IMR-90 (cell line): ENCODE results near the gene GRM4. TPM values are rescaled to one million over a fixed set of nuclear protein-coding genes. Genes with fewer than 3 reads are reported as not detected.
A peak's percentile ranks its signal among the peaks of the same experiment; 100 is the strongest.

ENCODE experiments used
- ATAC-seq: fragments of 200-7000 bp; cut with Tn5 transposase; 2 replicates; pipeline ENCODE4 v1.9.1; 2020; ENCODE audit warnings: low read depth, mild to moderate bottlenecking, moderate library complexity
- BruUV-seq: library from RNA; stranded (reverse); fragments of 400-500 nt; replicated peaks from 2 replicates; lab custom pipeline; 2021; lab: Mats Ljungman, UMichigan
- CTCF ChIA-PET: fragments of 300-600 bp; formaldehyde crosslinking; extraction: SDS; loops from one replicate; lab custom pipeline; 2021; ENCODE audit warnings: antibody characterized with exemption; lab: Yijun Ruan, JAX
- POLR2A ChIA-PET: fragments of 300-600 bp; sonication (Branson Sonifier 250); formaldehyde crosslinking; loops from one replicate; lab custom pipeline; 2022; ENCODE audit warnings: antibody characterized with exemption; ENCODE audit not compliant: unreplicated experiment; lab: Charles Lee
- DNase-seq: peaks from one replicate; pipeline ENCODE4 v3.0.0; 2013
- H2AFZ ChIP-seq: replicated peaks from 2 replicates; pipeline ENCODE3; 2013; ENCODE audit warnings: low read length, mild to moderate bottlenecking; ENCODE audit not compliant: poor library complexity
- H2AK5ac ChIP-seq: 2 replicates; pipeline ENCODE4 v1.6.1; 2013; ENCODE audit warnings: low read depth, low read length, inconsistent platforms
- H2AK9ac ChIP-seq: replicated peaks from 2 replicates; pipeline ENCODE3; 2013; ENCODE audit warnings: mild to moderate bottlenecking, low read depth, low read length, moderate library complexity; ENCODE audit not compliant: poor library complexity
- H2BK120ac ChIP-seq: 2 replicates; pipeline ENCODE4 v1.6.1; 2013; ENCODE audit warnings: low read depth, low read length, inconsistent platforms
- H2BK15ac ChIP-seq: 3 replicates; pipeline ENCODE4 v1.6.1; 2013; ENCODE audit warnings: low read depth, low read length, inconsistent platforms
- H2BK20ac ChIP-seq: 2 replicates; pipeline ENCODE4 v1.6.1; 2013; ENCODE audit warnings: low read depth, mild to moderate bottlenecking, inconsistent platforms, low read length, moderate library complexity
- H2BK5ac ChIP-seq: 2 replicates; pipeline ENCODE4 v1.6.1; 2013; ENCODE audit warnings: mild to moderate bottlenecking, low read depth, low read length, inconsistent platforms; ENCODE audit not compliant: poor library complexity, severe bottlenecking
- H3K14ac ChIP-seq: replicated peaks from 2 replicates; pipeline ENCODE4 v1.6.1; 2013; ENCODE audit warnings: low read depth, low read length, inconsistent platforms
- H3K18ac ChIP-seq: 2 replicates; pipeline ENCODE4 v1.6.1; 2013; ENCODE audit warnings: low read depth, low read length, control low read depth
- H3K23ac ChIP-seq: 2 replicates; pipeline ENCODE4 v1.6.1; 2013; ENCODE audit warnings: low read depth, low read length, inconsistent platforms
- H3K27ac ChIP-seq: 2 replicates; pipeline ENCODE4 v1.5.1; 2013; ENCODE audit warnings: mild to moderate bottlenecking, control low read depth, low read length; ENCODE audit not compliant: insufficient read depth
- H3K27me3 ChIP-seq: 2 replicates; pipeline ENCODE4 v1.6.1; 2013; ENCODE audit warnings: low read length; ENCODE audit not compliant: control insufficient read depth, insufficient read depth
- H3K36me3 ChIP-seq: 2 replicates; pipeline ENCODE4 v1.6.1; 2013; ENCODE audit warnings: low read length, mixed read lengths; ENCODE audit not compliant: control insufficient read depth, insufficient read depth
- H3K4ac ChIP-seq: 2 replicates; pipeline ENCODE4 v1.6.1; 2013; ENCODE audit warnings: low read depth, low read length, inconsistent platforms
- H3K4me1 ChIP-seq: 2 replicates; pipeline ENCODE4 v1.6.1; 2013; ENCODE audit warnings: low read length, mixed read lengths; ENCODE audit not compliant: control insufficient read depth, insufficient read depth
- H3K4me2 ChIP-seq: 2 replicates; pipeline ENCODE4 v1.6.1; 2013; ENCODE audit warnings: low read depth, mild to moderate bottlenecking, control low read depth, low read length, moderate library complexity
- H3K4me3 ChIP-seq: 2 replicates; pipeline ENCODE4 v1.5.1; 2013; ENCODE audit warnings: low read depth, mild to moderate bottlenecking, control low read depth, low read length, moderate library complexity; ENCODE audit not compliant: insufficient read depth
- H3K56ac ChIP-seq: 2 replicates; pipeline ENCODE4 v1.6.1; 2013; ENCODE audit warnings: low read length, inconsistent platforms; ENCODE audit not compliant: insufficient read depth; ENCODE audit errors: extremely low read depth
- H3K79me1 ChIP-seq, 2 experiments: 2 replicates each; pipeline ENCODE4 v1.6.1; 2013; ENCODE audit warnings: low read length in 2 of 2, inconsistent platforms in 1 of 2, low read depth in 1 of 2
- H3K9ac ChIP-seq: 2 replicates; pipeline ENCODE4 v1.6.1; 2013; ENCODE audit warnings: low read depth, low read length, control low read depth
- H3K9me1 ChIP-seq: 2 replicates; pipeline ENCODE4 v1.6.1; 2013; ENCODE audit warnings: low read length, inconsistent platforms; ENCODE audit not compliant: insufficient read depth
- H3K9me3 ChIP-seq: 2 replicates; pipeline ENCODE4 v1.6.1; 2013; ENCODE audit warnings: low read length; ENCODE audit not compliant: control insufficient read depth, insufficient read depth
- H4K20me1 ChIP-seq: 2 replicates; pipeline ENCODE4 v1.6.1; 2013; ENCODE audit warnings: low read length, inconsistent platforms; ENCODE audit not compliant: insufficient read depth
- H4K5ac ChIP-seq: 2 replicates; pipeline ENCODE4 v1.6.1; 2013; ENCODE audit warnings: mild to moderate bottlenecking, low read depth, low read length, control low read depth
- H4K8ac ChIP-seq, 2 experiments: 2 replicates each; pipeline ENCODE4 v1.6.1; 2013; ENCODE audit warnings: low read depth in 2 of 2, low read length in 2 of 2, control low read depth in 1 of 2, inconsistent platforms in 1 of 2
- H4K91ac ChIP-seq: 2 replicates; pipeline ENCODE4 v1.6.1; 2013; ENCODE audit warnings: low read depth, low read length, inconsistent platforms; ENCODE audit not compliant: insufficient read depth
- CEBPB ChIP-seq: IDR thresholded peaks from 2 replicates; pipeline ENCODE4 v1.6.1; 2012; ENCODE audit warnings: low read depth, low read length, improper control_type of control experiment
- CHD1 ChIP-seq: IDR thresholded peaks from 2 replicates; pipeline ENCODE4 v1.6.1; 2012; ENCODE audit warnings: low read depth, low read length, improper control_type of control experiment
- CTCF ChIP-seq: conservative IDR thresholded peaks from 2 replicates; pipeline ENCODE4 v1.5.1; 2012; ENCODE audit warnings: mild to moderate bottlenecking, low read depth, low read length, improper control_type of control experiment
- MAFK ChIP-seq: IDR thresholded peaks from 2 replicates; pipeline ENCODE4 v1.6.1; 2012; ENCODE audit warnings: low read depth, low read length, improper control_type of control experiment
- MAZ ChIP-seq: IDR thresholded peaks from 2 replicates; pipeline ENCODE4 v1.6.1; 2012; ENCODE audit warnings: low read depth, mild to moderate bottlenecking, low read length, improper control_type of control experiment, moderate library complexity, borderline replicate concordance
- WGBS, 2 experiments: methylation state at CpG; one replicate each; pipeline versions ENCODE4 v1.1.5 to v1.1.7; 2013; ENCODE audit warnings: missing lambda C conversion rate in 2 of 2; ENCODE audit not compliant: insufficient read length in 1 of 2; ENCODE audit errors: extremely low coverage in 2 of 2; 5-methylcytosine and 5-hydroxymethylcytosine counted together
- dilution Hi-C: fragments of 300-500 bp; cut with HindIII; formaldehyde crosslinking; loops from one replicate; pipeline ENCODE4 v1.14.3; 2018; ENCODE audit warnings: low sequenced_read_pairs; ENCODE audit not compliant: unreplicated experiment
- in situ Hi-C: fragments of 300-500 bp; cut with MboI; formaldehyde crosslinking; loops from 3 replicates; pipeline ENCODE4 v1.14.3; 2019; ENCODE audit warnings: low sequenced_read_pairs, inconsistent platforms, mixed read lengths
- intact Hi-C: fragments of 100-400 bp; cut with micrococcal nuclease; formaldehyde crosslinking; loops from 2 replicates; pipeline ENCODE4 v1.10.0; 2022
- polyA plus RNA-seq, 3 experiments: library from polyadenylated mRNA; depleted of rRNA; stranded (reverse); fragments of >200 nt; gene quantifications; 2 replicates each; pipeline ENCODE4 v1.2.3, GENCODE V29; 2012; ENCODE audit warnings: low replicate concordance in 1 of 3
- total RNA-seq: library from RNA; depleted of rRNA; stranded (reverse); fragments of >200 nt; gene quantifications from 2 replicates; pipeline ENCODE4 v1.2.3, GENCODE V29; 2012

GRM4 gene
- total and polyA plus RNA-seq, 2 of the 4 experiments (the other 2 are of a cell fraction), result 0.02 TPM; not detected in 1

GRCh38 chr6:33983721-33984465 lies 162.0 kb downstream of the GRM4 start (continued):
- TF ChIP-seq CTCF (no peak), MAFK (no peak)

- no peak overlapping the region for H3K4me3 ChIP-seq
- H2AK5ac ChIP-seq, result no peak overlapping the region
- no peaks in the 10 kb centered on the region for H3K9me1 ChIP-seq
- H2AK9ac ChIP-seq, result no peak overlapping the region
- BruUV-seq, result no TSS peak
- no peak overlapping the region for H2BK120ac ChIP-seq
- no peaks in the 10 kb centered on the region for H3K4me1 ChIP-seq
- H3K4ac ChIP-seq, result no peak overlapping the region
- no peak overlapping the region for H2BK15ac ChIP-seq
- no peaks in the 10 kb centered on the region for H3K79me1 ChIP-seq
- no peak overlapping the region for H3K18ac ChIP-seq
- ChIA-PET POLR2A (no interaction called here), CTCF (no interaction called here)
- H3K27me3 ChIP-seq, result peaks cover 45% of the 10 kb centered on the region; the same call in 1 of the 2 replicates
- H4K91ac ChIP-seq, result no peak overlapping the region
- no peak overlapping the region for H3K9ac ChIP-seq
- ATAC-seq (peak; percentile 42; the same call in 1 of the 2 replicates), DNase-seq (peak; percentile 1)
- no peaks in the 10 kb centered on the region for H3K9me3 ChIP-seq
- H4K8ac ChIP-seq, result no peak overlapping the region
- no peak for TF ChIP-seq MAZ
- TF ChIP-seq CEBPB, result no peak
- no peak for TF ChIP-seq CHD1
- H2BK5ac ChIP-seq, result no peak overlapping the region
- no peak overlapping the region for H3K14ac ChIP-seq
- 5% methylated on average over 3 of the region's 13 CpGs; no CpG with 5 or more reads in 1 of the 2 experiments for WGBS, 2 experiments
- no peaks in the 10 kb centered on the region for H3K36me3 ChIP-seq
- no peak overlapping the region for H3K23ac ChIP-seq
- no peaks in the 10 kb centered on the region for H4K20me1 ChIP-seq
- H4K5ac ChIP-seq, result no peak overlapping the region
- intact Hi-C loops, result no loop called here
- H3K27ac ChIP-seq, result no peak overlapping the region
- dilution Hi-C loops, result no loop called here
- no peak overlapping the region for H3K4me2 ChIP-seq
- peak overlapping the region; percentile 32 for H2AFZ ChIP-seq
- no peak overlapping the region for H3K56ac ChIP-seq
- no peak overlapping the region for H2BK20ac ChIP-seq
- in situ Hi-C loops, result no loop called here
Measured at GRCh38 chr6:33983109-33983716, 162.7 kb downstream of the GRM4 start.
